GM18867 (cell line): Measurements from ENCODE around the gene PAX7.

ENCODE experiments used
- ATAC-seq: cut with Tn5 transposase; IDR thresholded peaks from one replicate; pipeline ENCODE4 v1.9.1; 2021; ENCODE audit warnings: mild to moderate bottlenecking, moderate library complexity; ENCODE audit not compliant: unreplicated experiment

The PAX7 gene

DNA sequence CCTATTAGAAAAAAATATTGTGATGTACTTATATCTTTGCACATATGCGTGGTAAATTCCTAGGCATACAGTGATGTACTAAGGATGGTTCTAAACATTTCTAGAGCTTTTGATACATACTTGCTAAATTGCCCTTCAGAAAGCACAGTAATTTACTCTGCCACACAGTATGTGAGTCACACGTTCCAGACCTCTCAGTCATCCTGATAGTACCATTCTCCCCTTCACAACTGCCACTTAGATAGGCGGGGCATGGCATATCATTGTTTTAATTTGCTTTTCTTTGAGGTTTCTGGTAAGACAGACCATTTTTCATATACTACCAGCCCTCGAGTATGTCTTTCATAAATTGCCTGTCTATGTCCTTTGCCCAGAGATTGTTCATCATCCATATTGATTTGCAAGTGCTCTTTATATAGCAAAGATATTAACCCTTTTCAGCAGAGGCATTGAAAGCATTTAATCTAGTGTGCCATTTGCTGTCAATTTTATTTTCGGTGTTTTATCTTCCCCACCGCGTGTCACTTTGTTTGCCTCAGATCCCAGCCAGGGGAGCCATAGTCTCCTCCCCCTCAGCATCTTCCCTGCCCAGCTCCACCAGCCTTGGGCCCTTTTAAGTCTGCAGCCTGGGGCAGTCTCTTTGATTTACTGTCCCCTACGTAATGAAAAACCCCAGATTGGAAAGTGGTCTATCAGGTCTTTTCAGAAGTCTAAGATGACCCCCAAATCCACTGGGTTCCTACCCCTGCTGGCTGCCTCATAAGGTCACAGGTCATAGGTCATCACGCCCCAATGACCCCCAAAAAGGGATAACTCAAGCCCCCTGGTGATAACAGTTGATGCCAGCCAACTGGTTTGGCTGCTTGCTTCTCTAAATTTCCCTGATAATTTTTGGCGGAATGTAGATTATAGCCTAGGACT is 11.8 kb upstream of the PAX7 start:
- ATAC-seq = no peak

DNA sequence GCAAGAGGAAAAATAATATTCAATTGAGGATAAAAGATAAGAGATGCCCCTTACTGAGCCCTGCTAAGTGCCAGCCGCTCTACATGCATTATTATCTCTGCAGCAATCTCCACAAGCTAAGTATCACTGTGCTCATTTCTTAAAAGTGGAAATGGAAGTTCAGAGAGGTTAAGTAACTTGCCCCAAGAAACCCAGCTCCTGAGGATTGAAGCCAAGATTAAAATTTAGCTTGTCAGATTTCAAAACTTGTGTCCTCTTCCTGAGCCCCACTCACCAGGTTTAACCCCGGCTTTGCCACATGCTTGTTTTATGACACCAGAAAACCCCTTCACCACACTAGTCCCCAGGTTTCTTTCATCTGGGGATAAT is 11.2 kb upstream of the PAX7 start:
- ATAC-seq = no peak

- no peak for ATAC-seq
These were observed 2.1 kb upstream of the PAX7 start for GRCh38 chr1:18628511-18628910.

DNA sequence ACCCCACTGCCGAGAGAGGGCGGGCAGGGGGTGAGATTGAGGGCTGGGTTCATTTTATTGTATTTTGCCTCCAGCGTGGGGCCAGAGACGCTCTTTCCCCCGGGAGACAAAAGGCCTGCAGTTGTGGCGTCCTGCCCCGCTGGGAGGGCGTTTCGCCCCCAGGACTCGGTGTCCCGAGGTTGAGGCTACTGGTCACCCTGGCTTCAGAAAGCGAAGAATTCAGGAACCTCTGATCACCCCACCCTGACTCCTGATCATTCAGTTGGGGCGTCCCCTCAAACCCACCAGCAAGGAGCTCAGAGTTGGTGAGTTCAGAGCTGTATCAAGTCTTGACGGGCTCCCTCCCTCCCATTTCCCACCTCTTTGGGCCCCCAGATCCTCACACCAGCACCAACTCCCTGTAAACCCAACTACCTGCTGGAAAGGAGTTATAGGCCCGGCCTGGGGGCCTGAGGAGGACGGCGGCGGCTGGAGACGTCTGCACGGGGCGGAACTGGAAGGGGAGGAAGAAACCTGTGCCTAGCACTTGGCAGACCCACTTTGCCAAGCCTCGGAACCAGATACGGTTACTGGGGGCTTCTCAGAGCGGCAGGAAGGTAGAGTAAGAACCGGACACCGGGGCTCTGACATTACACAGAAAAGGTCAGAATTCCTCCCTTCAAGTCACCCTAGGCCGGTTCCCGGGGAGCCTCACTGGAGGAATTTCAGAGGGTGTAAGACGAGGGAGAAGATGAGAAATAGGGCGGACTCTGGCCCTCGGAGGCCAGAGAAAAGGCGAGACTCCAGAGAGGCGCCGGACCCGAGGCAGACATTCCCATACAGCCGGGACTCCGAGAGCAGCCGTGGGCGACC is 761 bp upstream of the PAX7 start:
- ATAC-seq = no peak

DNA sequence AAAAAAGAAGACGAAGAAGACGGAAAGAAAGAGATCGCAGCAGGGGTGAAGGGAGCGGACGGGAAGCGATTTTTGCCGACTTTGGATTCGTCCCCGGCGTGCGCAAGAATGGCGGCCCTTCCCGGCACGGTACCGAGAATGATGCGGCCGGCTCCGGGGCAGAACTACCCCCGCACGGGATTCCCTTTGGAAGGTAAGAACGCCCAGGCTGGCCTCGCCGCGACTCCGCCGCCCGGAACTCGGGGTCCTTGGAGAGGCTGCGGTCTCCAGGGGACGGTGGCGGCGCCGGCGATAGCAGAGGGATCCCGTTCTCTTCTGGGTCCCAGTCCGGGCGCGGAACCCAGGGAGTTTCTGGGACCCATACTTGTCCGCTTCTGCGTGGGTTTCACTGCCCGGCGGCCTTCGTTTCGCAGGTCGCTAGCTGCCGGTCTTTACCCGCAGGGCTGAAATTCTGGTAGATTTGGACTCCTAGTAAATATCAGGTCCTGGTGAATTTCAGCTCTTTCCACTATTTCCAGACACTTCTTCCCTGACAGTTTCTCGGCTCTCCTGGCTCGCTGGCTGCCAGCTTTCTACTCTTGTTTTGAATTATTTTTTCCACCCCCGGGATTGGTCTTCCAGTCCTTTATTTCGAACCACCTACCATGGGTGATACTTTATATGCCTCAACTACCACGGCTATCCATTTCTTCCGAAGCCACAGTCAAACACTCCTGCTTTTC is 1.0 kb downstream of the PAX7 start:
- no peak for ATAC-seq

GRCh38 chr1:18632218-18632588 is 1.6 kb downstream of the PAX7 start:
- no peak for ATAC-seq

DNA sequence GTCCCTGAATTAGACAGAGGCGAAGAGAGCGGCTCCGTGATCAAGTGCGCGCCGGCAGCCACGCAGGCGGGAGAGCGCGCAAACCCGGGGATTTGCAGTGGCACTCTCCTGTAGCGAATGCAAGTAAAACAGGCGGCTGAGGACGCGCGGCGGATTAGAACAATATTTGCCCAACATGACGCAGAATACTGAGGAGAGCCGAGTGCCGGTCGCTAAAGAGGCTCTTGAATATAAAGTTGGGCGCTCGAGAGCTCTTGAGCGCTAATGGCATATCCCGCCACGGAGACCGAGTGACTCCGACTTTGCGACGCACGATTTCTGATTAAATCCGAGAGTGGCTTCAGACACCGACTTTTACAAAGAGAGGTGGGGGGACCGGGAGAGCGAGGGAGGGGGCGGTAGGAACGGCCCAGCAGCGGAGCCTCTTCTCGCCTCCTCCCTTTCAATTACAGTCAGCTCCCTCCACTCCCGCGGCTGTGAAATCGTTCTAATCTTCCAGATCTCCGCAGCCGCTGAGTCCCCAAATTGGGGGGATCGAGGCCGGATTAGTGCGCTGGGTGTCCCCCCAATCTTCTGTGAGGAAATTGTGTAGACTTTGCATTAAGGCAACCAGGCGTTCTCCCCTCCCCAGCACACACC is 2.3 kb downstream of the PAX7 start:
- ATAC-seq = no peak

DNA sequence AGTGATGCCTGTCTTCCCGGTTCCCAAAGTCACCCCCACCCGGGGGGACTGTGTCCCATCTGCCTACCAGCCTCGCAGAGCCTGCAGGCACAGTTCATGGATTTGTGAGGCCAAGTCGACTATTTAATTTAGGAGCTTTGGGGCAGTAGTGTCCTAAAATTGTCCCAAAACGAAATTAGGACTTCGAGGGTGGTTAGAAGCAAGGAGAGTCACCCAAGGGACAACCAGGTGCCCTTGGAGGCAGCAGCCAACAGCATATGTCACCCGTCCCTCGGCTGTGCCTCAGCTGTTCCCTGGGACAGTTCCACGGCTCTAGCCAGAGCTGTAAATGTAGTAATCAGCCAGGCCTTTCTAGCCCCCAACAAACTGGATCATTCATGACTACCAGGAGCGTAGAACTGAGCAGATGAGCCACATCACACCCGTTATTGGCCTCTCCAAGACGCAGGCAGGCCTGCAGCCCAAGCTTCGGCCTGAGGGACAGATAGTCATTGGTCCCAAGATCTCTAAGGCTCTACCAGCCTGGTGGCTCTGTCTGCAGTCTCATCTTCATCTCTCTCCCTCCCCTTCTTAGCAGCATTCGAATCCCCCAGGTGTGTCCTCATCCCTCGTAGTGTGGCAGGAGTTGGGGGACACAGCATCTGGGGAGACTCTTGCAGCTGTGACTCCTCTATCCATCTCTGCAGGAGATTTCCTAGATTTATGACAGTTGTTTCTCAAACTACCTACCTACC is 2.9 kb downstream of the PAX7 start:
- no peak for ATAC-seq

- no peak for ATAC-seq
These were observed 3.6 kb downstream of the PAX7 start for GRCh38 chr1:18634276-18634675.

DNA sequence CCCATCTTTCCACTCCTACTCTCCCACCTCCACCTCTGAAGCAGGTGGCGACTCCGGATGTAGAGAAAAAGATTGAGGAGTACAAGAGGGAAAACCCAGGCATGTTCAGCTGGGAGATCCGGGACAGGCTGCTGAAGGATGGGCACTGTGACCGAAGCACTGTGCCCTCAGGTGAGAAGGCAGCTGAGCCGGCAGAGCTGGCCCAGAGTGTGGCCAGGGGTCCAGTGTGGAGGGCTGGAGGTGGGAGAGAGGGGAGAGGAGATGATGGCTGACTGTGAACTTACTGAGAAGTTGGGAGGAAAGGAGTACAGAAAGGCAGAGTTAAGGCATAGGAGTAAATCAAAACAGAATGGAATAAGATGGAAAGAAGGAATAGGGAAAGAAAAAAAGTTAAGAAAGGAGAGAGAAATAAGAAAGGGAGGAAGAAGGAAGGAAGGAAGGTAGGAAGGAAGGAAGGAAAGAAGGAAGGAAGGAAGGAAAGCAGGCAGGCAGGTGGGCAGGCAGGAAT is 4.5 kb downstream of the PAX7 start:
- ATAC-seq = no peak

- no peak for ATAC-seq
These were observed 5.4 kb downstream of the PAX7 start for GRCh38 chr1:18635891-18636595.

- ATAC-seq = no peak
These were observed 6.2 kb downstream of the PAX7 start for GRCh38 chr1:18636596-18637508.

DNA sequence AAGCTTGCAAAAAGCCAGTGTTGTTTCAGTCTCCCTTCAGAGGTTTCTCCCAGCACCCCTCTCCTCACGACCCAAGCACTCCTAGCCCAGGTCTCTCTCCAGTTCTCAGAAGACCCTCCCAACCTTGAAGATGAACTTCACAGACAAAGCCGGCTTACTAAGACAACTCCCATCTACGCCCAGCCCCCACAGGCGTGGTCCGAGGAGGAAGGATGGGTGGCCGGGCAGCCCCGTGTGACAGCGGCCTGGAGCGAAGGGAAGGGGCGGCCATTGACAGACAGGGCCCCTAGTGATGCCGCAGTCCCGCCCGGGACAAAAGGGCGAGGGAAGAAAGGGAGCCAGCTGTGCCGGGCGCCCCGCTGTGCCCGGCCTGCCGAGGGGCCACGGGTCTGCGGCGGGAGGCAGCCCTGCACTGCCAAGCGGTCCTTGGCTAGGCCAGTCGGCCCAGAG is 6.9 kb downstream of the PAX7 start:
- ATAC-seq = no peak

- ATAC-seq = no peak
These were observed 7.6 kb downstream of the PAX7 start for GRCh38 chr1:18637962-18638834.

GRCh38 chr1:18638835-18639364 is 8.3 kb downstream of the PAX7 start:
- ATAC-seq = no peak

- no peak for ATAC-seq
These were observed 8.9 kb downstream of the PAX7 start for GRCh38 chr1:18639368-18640055.
